HG02588 (cell line): ENCODE measurements around the gene AUP1.

Experiments
- ATAC-seq: cut with Tn5 transposase; IDR thresholded peaks from one replicate; pipeline ENCODE4 v1.9.1; 2021; ENCODE audit warnings: mild to moderate bottlenecking, moderate library complexity; ENCODE audit not compliant: unreplicated experiment

Gene AUP1

GRCh38 chr2:74558284-74559230, 29.1 kb upstream of the AUP1 start:
- ATAC-seq, result no peak

GRCh38 chr2:74556831-74557370, 27.4 kb upstream of the AUP1 start:
- ATAC-seq, result no peak

- no peak for ATAC-seq
These were observed 26.7 kb upstream of the AUP1 start for GRCh38 chr2:74556159-74556558.

GRCh38 chr2:74555610-74556103, 26.2 kb upstream of the AUP1 start:
- ATAC-seq, result no peak

GRCh38 chr2:74554820-74555531, 25.5 kb upstream of the AUP1 start:
- ATAC-seq, result peak; percentile 35

GRCh38 chr2:74553892-74554819, 24.6 kb upstream of the AUP1 start, which contains the start of the genes DOK1 and LOXL3:
DOK1 (plus strand) TSS chr2:74554720; CDS start chr2:74554755, 35 bp downstream.
LOXL3 (minus strand) TSS chr2:74553942; CDS start chr2:74552634, 1,308 bp downstream.
- peak; percentile 53 for ATAC-seq

- no peak for ATAC-seq
These were observed 23.7 kb upstream of the AUP1 start for GRCh38 chr2:74552914-74553811.

GRCh38 chr2:74551942-74552913, 22.7 kb upstream of the AUP1 start:
- ATAC-seq, result no peak

- no peak for ATAC-seq
These were observed 22.0 kb upstream of the AUP1 start for GRCh38 chr2:74551530-74551929.

- no peak for ATAC-seq
These were observed 20.7 kb upstream of the AUP1 start for GRCh38 chr2:74550231-74550630.

GRCh38 chr2:74548900-74549826, 19.7 kb upstream of the AUP1 start:
- no peak for ATAC-seq

GRCh38 chr2:74548285-74548899, 18.9 kb upstream of the AUP1 start:
- ATAC-seq, result no peak

- ATAC-seq, result no peak
These were observed 16.5 kb upstream of the AUP1 start for GRCh38 chr2:74546004-74546403.

- ATAC-seq, result no peak
These were observed 15.1 kb upstream of the AUP1 start for GRCh38 chr2:74544634-74545033.

GRCh38 chr2:74542978-74543377, 13.5 kb upstream of the AUP1 start:
- no peak for ATAC-seq

- ATAC-seq, result no peak
These were observed 10.8 kb upstream of the AUP1 start for GRCh38 chr2:74540291-74540690.
